IgD-negative memory B cell (primary cell): ENCODE measurements around the gene PPM1E. TPM values are rescaled to one million over a fixed set of nuclear protein-coding genes. Genes with fewer than 3 reads are reported as not detected.

Experiments
- H3K27ac Mint-ChIP-seq, 3 donors: one replicate each; pipeline ENCODE4 v1.8.0; 2020 to 2022; ENCODE audit warnings: mild to moderate bottlenecking in 3 of 3, mixed read lengths in 3 of 3, moderate library complexity in 1 of 3
- H3K27me3 Mint-ChIP-seq: one replicate; pipeline ENCODE4 v1.8.0; 2021; ENCODE audit warnings: mixed read lengths
- H3K36me3 Mint-ChIP-seq: one replicate; pipeline ENCODE4 v1.8.0; 2020; ENCODE audit warnings: mild to moderate bottlenecking, mixed read lengths
- H3K4me1 Mint-ChIP-seq, 3 donors: one replicate each; pipeline ENCODE4 v1.8.0; 2020 to 2022; ENCODE audit warnings: mixed read lengths in 3 of 3, mild to moderate bottlenecking in 1 of 3
- H3K4me3 Mint-ChIP-seq, 4 donors: one replicate each; pipeline ENCODE4 v1.8.0; 2020 to 2022; ENCODE audit warnings: mild to moderate bottlenecking in 4 of 4, mixed read lengths in 4 of 4, moderate library complexity in 3 of 4
- H3K9me3 Mint-ChIP-seq, 3 donors: one replicate each; pipeline ENCODE4 v1.8.0; 2020 to 2021; ENCODE audit warnings: mixed read lengths in 3 of 3, mild to moderate bottlenecking in 1 of 3
- polyA plus RNA-seq: library from polyadenylated mRNA; unstranded; fragments of 300-500 nt; fragmentation: Illumina TruSeq; gene quantifications from one replicate; pipeline ENCODE4 v1.2.3, GENCODE V29; 2021

PPM1E gene
- polyA plus RNA-seq, 1 donor from 2014 or later, result not detected

GRCh38 chr17:58997756-58998553 lies 242.3 kb downstream of the PPM1E start:
- H3K27ac Mint-ChIP-seq, result peak overlapping the region in 2 of 3 donors; percentile 26 to 77
- H3K27me3 Mint-ChIP-seq, result no peaks in the 10 kb centered on the region
- H3K9me3 Mint-ChIP-seq, result no peaks in the 10 kb centered on the region
- peaks cover 15 to 17% (median 16%) of the 10 kb centered on the region in 3 donors for H3K4me1 Mint-ChIP-seq
- peaks cover 2% of the 10 kb centered on the region for H3K36me3 Mint-ChIP-seq
- H3K4me3 Mint-ChIP-seq, result no peak overlapping the region

- Mint-ChIP-seq H3K4me3 (peak overlapping the region in 1 of 4 donors; percentile 37), H3K27me3 (no peaks in the 10 kb centered on the region), H3K9me3 (no peaks in the 10 kb centered on the region), H3K4me1 (peaks cover 14 to 18% (median 15%) of the 10 kb centered on the region in 3 donors), H3K36me3 (peaks cover 2% of the 10 kb centered on the region), H3K27ac (peak overlapping the region; percentile 26 to 77 (median 29))
These were observed 243.2 kb downstream of the PPM1E start for GRCh38 chr17:58998871-58999270.

- Mint-ChIP-seq H3K4me3 (peak overlapping the region in 2 of 4 donors; percentile 37 to 58), H3K27me3 (no peaks in the 10 kb centered on the region), H3K27ac (peak overlapping the region in 2 of 3 donors; percentile 41 to 77), H3K4me1 (peaks cover 15 to 22% (median 16%) of the 10 kb centered on the region in 3 donors), H3K36me3 (peaks cover 2% of the 10 kb centered on the region), H3K9me3 (no peaks in the 10 kb centered on the region)
These were observed 243.8 kb downstream of the PPM1E start for GRCh38 chr17:58999500-58999899.

GRCh38 chr17:59000022-59000421 lies 244.4 kb downstream of the PPM1E start:
- H3K27me3 Mint-ChIP-seq, result no peaks in the 10 kb centered on the region
- no peaks in the 10 kb centered on the region for H3K9me3 Mint-ChIP-seq
- peaks cover 2% of the 10 kb centered on the region for H3K36me3 Mint-ChIP-seq
- H3K27ac Mint-ChIP-seq, result peak overlapping the region in 1 of 3 donors; percentile 77
- H3K4me1 Mint-ChIP-seq, result peaks cover 19 to 26% (median 20%) of the 10 kb centered on the region in 3 donors
- H3K4me3 Mint-ChIP-seq, result peak overlapping the region in 3 of 4 donors; percentile 37 to 58 (median 54)

- Mint-ChIP-seq H3K27ac (peak overlapping the region; percentile 95 to 99 (median 99)), H3K9me3 (no peaks in the 10 kb centered on the region), H3K27me3 (no peaks in the 10 kb centered on the region), H3K4me1 (peaks cover 19 to 26% (median 20%) of the 10 kb centered on the region in 3 donors), H3K4me3 (peak overlapping the region; percentile 82 to 95 (median 91)), H3K36me3 (no peaks in the 10 kb centered on the region)
These were observed 245.6 kb downstream of the PPM1E start for GRCh38 chr17:59001158-59001814.

GRCh38 chr17:59002126-59002525 lies 246.5 kb downstream of the PPM1E start:
- Mint-ChIP-seq H3K27me3 (no peaks in the 10 kb centered on the region), H3K9me3 (no peaks in the 10 kb centered on the region), H3K27ac (peak overlapping the region; percentile 95 to 99 (median 99)), H3K36me3 (peaks cover under 1% of the 10 kb centered on the region), H3K4me1 (peaks cover 19 to 26% (median 20%) of the 10 kb centered on the region in 3 donors), H3K4me3 (peak overlapping the region in 3 of 4 donors; percentile 17 to 95 (median 82))

- H3K4me3 Mint-ChIP-seq, result peak overlapping the region in 1 of 4 donors; percentile 41
- peaks cover 1% of the 10 kb centered on the region for H3K36me3 Mint-ChIP-seq
- H3K27me3 Mint-ChIP-seq, result no peaks in the 10 kb centered on the region
- H3K4me1 Mint-ChIP-seq, result peaks cover 19 to 26% (median 19%) of the 10 kb centered on the region in 3 donors
- H3K27ac Mint-ChIP-seq, result peak overlapping the region in 2 of 3 donors; percentile 59 to 68
- no peaks in the 10 kb centered on the region for H3K9me3 Mint-ChIP-seq
These were observed 247.2 kb downstream of the PPM1E start for GRCh38 chr17:59002848-59003247.

- no peak overlapping the region for H3K4me3 Mint-ChIP-seq
- H3K27ac Mint-ChIP-seq, result peak overlapping the region in 1 of 3 donors; percentile 65
- H3K36me3 Mint-ChIP-seq, result peaks cover 1% of the 10 kb centered on the region
These were observed 248.2 kb downstream of the PPM1E start for GRCh38 chr17:59003860-59004259.

GRCh38 chr17:59004338-59005111 lies 248.9 kb downstream of the PPM1E start:
- Mint-ChIP-seq H3K4me1 (peaks cover 13 to 24% (median 18%) of the 10 kb centered on the region in 3 donors), H3K4me3 (peak overlapping the region in 2 of 4 donors; percentile 9 to 61), H3K27ac (peak overlapping the region; percentile 65 to 89 (median 88)), H3K27me3 (no peaks in the 10 kb centered on the region), H3K9me3 (no peaks in the 10 kb centered on the region), H3K36me3 (peaks cover 1% of the 10 kb centered on the region)

More at GRCh38 chr17:59003860-59004259, 248.2 kb downstream of the PPM1E start:
- Mint-ChIP-seq H3K9me3 (no peaks in the 10 kb centered on the region), H3K4me1 (peaks cover 13 to 26% (median 19%) of the 10 kb centered on the region in 3 donors), H3K27me3 (no peaks in the 10 kb centered on the region)

GRCh38 chr17:59007995-59008394 lies 252.3 kb downstream of the PPM1E start:
- H3K4me3 Mint-ChIP-seq, result no peak overlapping the region
- peaks cover 1% of the 10 kb centered on the region for H3K36me3 Mint-ChIP-seq
- peaks cover 5 to 9% (median 5%) of the 10 kb centered on the region in 3 donors for H3K4me1 Mint-ChIP-seq
- no peaks in the 10 kb centered on the region for H3K27me3 Mint-ChIP-seq
- H3K27ac Mint-ChIP-seq, result peak overlapping the region in 1 of 3 donors; percentile 88
- no peaks in the 10 kb centered on the region for H3K9me3 Mint-ChIP-seq

GRCh38 chr17:59008737-59009136 lies 253.1 kb downstream of the PPM1E start:
- H3K36me3 Mint-ChIP-seq, result peaks cover 1% of the 10 kb centered on the region
- no peak overlapping the region for H3K4me3 Mint-ChIP-seq
- H3K4me1 Mint-ChIP-seq, result peaks cover 5 to 9% (median 5%) of the 10 kb centered on the region in 3 donors
- no peaks in the 10 kb centered on the region for H3K9me3 Mint-ChIP-seq
- H3K27ac Mint-ChIP-seq, result no peak overlapping the region
- H3K27me3 Mint-ChIP-seq, result no peaks in the 10 kb centered on the region

GRCh38 chr17:59010026-59010425 lies 254.4 kb downstream of the PPM1E start:
- Mint-ChIP-seq H3K36me3 (peaks cover 5% of the 10 kb centered on the region), H3K9me3 (no peaks in the 10 kb centered on the region), H3K4me3 (no peak overlapping the region), H3K27me3 (no peaks in the 10 kb centered on the region), H3K27ac (no peak overlapping the region), H3K4me1 (no peaks in the 10 kb centered on the region)

GRCh38 chr17:59011975-59012374 lies 256.3 kb downstream of the PPM1E start:
- Mint-ChIP-seq H3K36me3 (peaks cover 5% of the 10 kb centered on the region), H3K4me1 (no peaks in the 10 kb centered on the region), H3K4me3 (no peak overlapping the region), H3K27me3 (no peaks in the 10 kb centered on the region), H3K9me3 (no peaks in the 10 kb centered on the region), H3K27ac (peak overlapping the region in 1 of 3 donors; percentile 27)

- Mint-ChIP-seq H3K36me3 (peaks cover 15% of the 10 kb centered on the region), H3K4me1 (peaks cover 0 to 3% (median 0%) of the 10 kb centered on the region in 3 donors), H3K9me3 (no peaks in the 10 kb centered on the region), H3K27ac (no peak overlapping the region), H3K27me3 (no peaks in the 10 kb centered on the region), H3K4me3 (no peak overlapping the region)
These were observed 262.4 kb downstream of the PPM1E start for GRCh38 chr17:59018019-59018418.
